ENCODE results near the gene NKTR. TPM values are rescaled to one million over a fixed set of nuclear protein-coding genes. Genes with fewer than 3 reads are reported as not detected.

The NKTR gene
- total and polyA plus RNA-seq, 9 of the 15 experiments (the other 6 are each of a cell fraction or from before 2014, with no cell fraction given) = 19.7 to 123 (median 92.6) TPM

GRCh38 chr3:42575137-42575741 lies 25.2 kb upstream of the NKTR start:
- peaks cover 60% of the 10 kb centered on the region for H3K79me2 ChIP-seq (ENCODE audit: control insufficient read depth, insufficient read depth, low read length)
- H3K9ac ChIP-seq (ENCODE audit: insufficient read depth in 1 of 2, low read depth in 2 of 2, low read length in 2 of 2) = no peak overlapping the region
- TF ChIP-seq OTX1 (CRISPR knock-in tag; IDR thresholded peaks at IDR 0.05) (no peak), ZNF507 (tag; conservative IDR thresholded peaks at IDR 0.05) (peak; percentile 100), RBM25 (IDR thresholded peaks at IDR 0.05; ENCODE audit: low read depth, low read length, severe bottlenecking) (peak; percentile 40), TRIM24 (IDR thresholded peaks at IDR 0.05) (peak in 1 of 2 experiments; percentile 43; a peak in 1 of 4 replicates), ZNF354B (CRISPR knock-in tag; IDR thresholded peaks at IDR 0.05) (peak; percentile 80), ETV5 (CRISPR knock-in tag; IDR thresholded peaks at IDR 0.05; ENCODE audit: low read depth) (no peak)
- TF ChIP-seq, protein P1, sequence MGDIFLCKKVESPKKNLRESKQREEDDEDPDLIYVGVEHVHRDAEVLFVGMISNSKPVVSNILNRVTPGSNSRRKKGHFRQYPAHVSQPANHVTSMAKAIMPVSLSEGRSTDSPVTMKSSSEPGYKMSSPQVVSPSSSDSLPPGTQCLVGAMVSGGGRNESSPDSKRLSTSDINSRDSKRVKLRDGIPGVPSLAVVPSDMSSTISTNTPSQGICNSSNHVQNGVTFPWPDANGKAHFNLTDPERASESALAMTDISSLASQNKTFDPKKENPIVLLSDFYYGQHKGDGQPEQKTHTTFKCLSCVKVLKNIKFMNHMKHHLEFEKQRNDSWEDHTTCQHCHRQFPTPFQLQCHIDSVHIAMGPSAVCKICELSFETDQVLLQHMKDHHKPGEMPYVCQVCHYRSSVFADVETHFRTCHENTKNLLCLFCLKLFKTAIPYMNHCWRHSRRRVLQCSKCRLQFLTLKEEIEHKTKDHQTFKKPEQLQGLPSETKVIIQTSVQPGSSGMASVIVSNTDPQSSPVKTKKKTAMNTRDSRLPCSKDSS (IDR thresholded peaks at IDR 0.05; ENCODE audit: low read depth, partially characterized antibody) = peak; percentile 27
- no peaks in the 10 kb centered on the region for H3K9me1 ChIP-seq (ENCODE audit: control insufficient read depth, insufficient read depth, low read length)
- DNase-seq (ENCODE audit: extremely low read depth in 1 of 4, low spot score in 3 of 4) (no peak), ATAC-seq (no peak), FAIRE-seq (no peak)
- H3K9me3 ChIP-seq (replicated peaks; ENCODE audit: control insufficient read depth, insufficient read depth, low read depth, low read length) = no peaks in the 10 kb centered on the region
- H3K36me3 ChIP-seq (ENCODE audit: control insufficient read depth, insufficient read depth, low read length) = peaks cover 10% of the 10 kb centered on the region; the same call in 1 of the 3 replicates
- no peak overlapping the region for H2AFZ ChIP-seq (ENCODE audit: low read depth, low read length)
- no peaks in the 10 kb centered on the region for H3K27me3 ChIP-seq (ENCODE audit: control insufficient read depth in 2 of 2, insufficient read depth in 2 of 2, low read length in 2 of 2)
- no peak overlapping the region for H3K4me3 ChIP-seq
- no peaks in the 10 kb centered on the region for H4K20me1 ChIP-seq (replicated peaks; ENCODE audit: control insufficient read depth, insufficient read depth, low read length)
- in situ Hi-C loops (cut with MboI) = loop anchor here (10.0 kb wide), 1 partner anchor 170 kb away; no protein-coding TSS in a partner anchor
- peaks cover 0 to 3% of the 10 kb centered on the region in 2 experiments; a peak in 2 of 5 replicates for H3K4me1 ChIP-seq (replicated peaks in 1 of 2; ENCODE audit: control insufficient read depth in 2 of 2, insufficient read depth in 2 of 2, low read length in 2 of 2)
- no TSS peak for BruUV-seq (replicated peaks)
- CTCF ChIA-PET (ENCODE audit: low intra/inter-chr PET ratio) = interaction anchor here (0.8 kb wide), 1 partner anchor 60 kb away, joined by 3 read pairs; no protein-coding TSS in a partner anchor
- intact Hi-C loops (cut with micrococcal nuclease) = loop anchor here (10.0 kb wide), 2 partner anchors 260 to 310 kb away; no protein-coding TSS in a partner anchor
- POLR2A ChIA-PET = interaction anchor here (1.2 kb wide), 1 partner anchor 22 kb away, joined by 3 read pairs; no protein-coding TSS in a partner anchor
- H3K27ac ChIP-seq (ENCODE audit: extremely low read depth, low read depth, low read length) = no peak overlapping the region
- H3K4me2 ChIP-seq (ENCODE audit: insufficient read depth, low read length) = no peak overlapping the region

Data from K562 (cell line).